Peyer's patch (tissue), 4 donors: ENCODE results near the gene PLCD1. TPM values are rescaled to one million over a fixed set of nuclear protein-coding genes. Genes with fewer than 3 reads are reported as not detected.
"Not testable (repeated sequence)": the region's sequence is repeated elsewhere in the genome, so short reads cannot be mapped to it uniquely, and the experiment has no call there.

Experiments used
- DNase-seq, 3 donors: peaks; one replicate each; pipeline ENCODE4 v3.0.0-alpha.2; 2017 to 2019
- H3K27ac ChIP-seq, 4 donors: fragments of 200-600 bp; sonication (generic); one replicate each; pipeline ENCODE4 v1.5.1; 2016 to 2019
- H3K27me3 ChIP-seq, 2 donors: fragments of 200-600 bp; sonication (generic); one replicate each; pipeline ENCODE4 v1.5.1; 2019
- H3K36me3 ChIP-seq, 3 donors: fragments of 200-600 bp; sonication (generic); one replicate each; pipeline ENCODE4 v1.5.1; 2016 to 2019
- H3K4me1 ChIP-seq, 4 donors: fragments of 200-600 bp; sonication (generic); one replicate each; pipeline ENCODE4 v1.5.1; 2016 to 2019
- H3K4me3 ChIP-seq, 4 donors: fragments of 200-600 bp; sonication (generic); 1 replicate in 3 of 4; 2 replicates in 1 of 4; pipeline ENCODE4 v1.5.1; 2016 to 2019; ENCODE audit warnings: mild to moderate bottlenecking in 1 of 4
- H3K9me3 ChIP-seq, 4 donors: fragments of 200-600 bp; sonication (generic); one replicate each; pipeline ENCODE4 v1.5.1; 2016 to 2019; ENCODE audit warnings: mild to moderate bottlenecking in 1 of 4
- CTCF ChIP-seq, 6 experiments: fragments of 450-650 bp in 4 of 6; fragments of 200-600 bp in 2 of 6; sonication (generic) in 1 of 6; IDR thresholded peaks; one replicate each; pipeline ENCODE4 v1.5.1; 2017 to 2019; ENCODE audit warnings: antibody characterized with exemption in 6 of 6, mild to moderate bottlenecking in 3 of 6, moderate library complexity in 1 of 6
- POLR2A ChIP-seq, 2 donors: fragments of 450-650 bp; IDR thresholded peaks; one replicate each; pipeline ENCODE4 v1.5.1; 2017; ENCODE audit warnings: antibody characterized with exemption in 2 of 2, mild to moderate bottlenecking in 2 of 2, moderate library complexity in 2 of 2
- total RNA-seq, 4 donors: library from RNA; depleted of rRNA; stranded (reverse); fragments of >200 nt; gene quantifications; one replicate each; pipeline ENCODE4 v1.1.0, GENCODE V29; 2016

Gene PLCD1
- total RNA-seq, 4 donors from 2014 or later: 36.6 to 47.0 (median 40.5) TPM

- Histone ChIP-seq H3K27me3 (no peaks in the 10 kb centered on the region), H3K27ac (no peak overlapping the region), H3K9me3 (no peaks in the 10 kb centered on the region), H3K4me1 (peaks cover 0 to 16% (median 3%) of the 10 kb centered on the region in 4 donors), H3K36me3 (no peaks in the 10 kb centered on the region), H3K4me3 (no peak overlapping the region)
- TF ChIP-seq POLR2A (IDR thresholded peaks at IDR 0.05): no peak
- no peak for TF ChIP-seq CTCF (IDR thresholded peaks at IDR 0.05)
- DNase-seq: peak in 1 of 3 donors; percentile 13
Measured at GRCh38 chr3:38036286-38036685, 6.8 kb upstream of the PLCD1 start.

- not testable (repeated sequence) for H3K9me3 ChIP-seq, H3K27me3 ChIP-seq, H3K4me3 ChIP-seq, H3K27ac ChIP-seq, H3K36me3 ChIP-seq
- H3K4me1 ChIP-seq: peaks cover 2 to 15% (median 6%) of the 10 kb centered on the region in 4 donors
- DNase-seq: peak in 1 of 3 donors; percentile 14
Measured at GRCh38 chr3:38034335-38034734, 4.9 kb upstream of the PLCD1 start.

- peak in 1 of 3 donors; percentile 44 for DNase-seq
- H3K4me1 ChIP-seq: peaks cover 3 to 16% (median 9%) of the 10 kb centered on the region in 4 donors
- H3K9me3 ChIP-seq, H3K27ac ChIP-seq, H3K4me3 ChIP-seq, H3K27me3 ChIP-seq, H3K36me3 ChIP-seq: not testable (repeated sequence)
Measured at GRCh38 chr3:38033586-38033985, 4.1 kb upstream of the PLCD1 start.

- H3K27me3 ChIP-seq: no peaks in the 10 kb centered on the region
- peak in 1 of 3 donors; percentile 25 for DNase-seq
- TF ChIP-seq CTCF (IDR thresholded peaks at IDR 0.05) (no peak), POLR2A (IDR thresholded peaks at IDR 0.05) (no peak)
- H3K4me1 ChIP-seq: peaks cover 3 to 17% (median 9%) of the 10 kb centered on the region in 4 donors
- no peak overlapping the region for H3K27ac ChIP-seq
- no peaks in the 10 kb centered on the region for H3K9me3 ChIP-seq
- H3K4me3 ChIP-seq: no peak overlapping the region
- H3K36me3 ChIP-seq: no peaks in the 10 kb centered on the region
Measured at GRCh38 chr3:38032328-38032865, 3.0 kb upstream of the PLCD1 start.

- Histone ChIP-seq H3K4me1 (peaks cover 3 to 17% (median 9%) of the 10 kb centered on the region in 4 donors), H3K27me3 (no peaks in the 10 kb centered on the region), H3K27ac (no peak overlapping the region), H3K9me3 (no peaks in the 10 kb centered on the region), H3K36me3 (no peaks in the 10 kb centered on the region), H3K4me3 (no peak overlapping the region)
- no peak for TF ChIP-seq POLR2A (IDR thresholded peaks at IDR 0.05)
- TF ChIP-seq CTCF (IDR thresholded peaks at IDR 0.05): no peak
- peak in 2 of 3 donors; percentile 77 to 82 for DNase-seq
Measured at GRCh38 chr3:38031022-38031994, 1.9 kb upstream of the PLCD1 start.

- Histone ChIP-seq H3K4me3 (peak overlapping the region; percentile 46 to 66 (median 52)), H3K4me1 (peaks cover 3 to 22% (median 12%) of the 10 kb centered on the region in 4 donors), H3K36me3 (no peaks in the 10 kb centered on the region), H3K27ac (peak overlapping the region; percentile 60 to 75 (median 64)), H3K9me3 (no peaks in the 10 kb centered on the region), H3K27me3 (no peaks in the 10 kb centered on the region)
- TF ChIP-seq POLR2A (IDR thresholded peaks at IDR 0.05) (no peak), CTCF (IDR thresholded peaks at IDR 0.05) (no peak)
- DNase-seq: peak in 1 of 3 donors; percentile 43
Measured at GRCh38 chr3:38030126-38031021, 932 bp upstream of the PLCD1 start.
